ENCODE measurements around the gene BMPR1B. TPM values are rescaled to one million over a fixed set of nuclear protein-coding genes. Genes with fewer than 3 reads are reported as not detected.

Gene BMPR1B
- total RNA-seq, 4 donors from 2014 or later: 0.17 to 0.88 (median 0.35) TPM

DNA sequence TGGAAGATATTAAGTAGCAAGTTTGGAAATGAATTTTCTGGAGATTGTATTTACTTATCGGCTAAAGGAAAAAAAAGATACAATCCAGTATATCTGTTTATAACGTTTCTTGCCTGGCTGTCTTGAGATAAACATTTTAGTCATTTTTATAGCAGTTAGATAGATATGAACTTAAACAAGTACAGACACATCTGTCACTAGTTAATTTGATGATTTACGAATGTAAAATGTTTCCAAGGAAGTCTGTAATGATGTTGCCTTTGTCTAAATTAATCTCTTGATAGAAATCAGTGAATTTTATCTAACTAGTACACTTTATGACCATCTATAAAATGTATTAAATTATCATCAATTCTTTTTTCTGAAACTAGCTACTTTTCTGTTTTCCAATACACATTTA lies 5.7 kb downstream of the BMPR1B start:
- TF ChIP-seq, protein P1, sequence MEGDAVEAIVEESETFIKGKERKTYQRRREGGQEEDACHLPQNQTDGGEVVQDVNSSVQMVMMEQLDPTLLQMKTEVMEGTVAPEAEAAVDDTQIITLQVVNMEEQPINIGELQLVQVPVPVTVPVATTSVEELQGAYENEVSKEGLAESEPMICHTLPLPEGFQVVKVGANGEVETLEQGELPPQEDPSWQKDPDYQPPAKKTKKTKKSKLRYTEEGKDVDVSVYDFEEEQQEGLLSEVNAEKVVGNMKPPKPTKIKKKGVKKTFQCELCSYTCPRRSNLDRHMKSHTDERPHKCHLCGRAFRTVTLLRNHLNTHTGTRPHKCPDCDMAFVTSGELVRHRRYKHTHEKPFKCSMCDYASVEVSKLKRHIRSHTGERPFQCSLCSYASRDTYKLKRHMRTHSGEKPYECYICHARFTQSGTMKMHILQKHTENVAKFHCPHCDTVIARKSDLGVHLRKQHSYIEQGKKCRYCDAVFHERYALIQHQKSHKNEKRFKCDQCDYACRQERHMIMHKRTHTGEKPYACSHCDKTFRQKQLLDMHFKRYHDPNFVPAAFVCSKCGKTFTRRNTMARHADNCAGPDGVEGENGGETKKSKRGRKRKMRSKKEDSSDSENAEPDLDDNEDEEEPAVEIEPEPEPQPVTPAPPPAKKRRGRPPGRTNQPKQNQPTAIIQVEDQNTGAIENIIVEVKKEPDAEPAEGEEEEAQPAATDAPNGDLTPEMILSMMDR (IDR thresholded peaks at IDR 0.05; ENCODE audit: low read depth): no peak

DNA sequence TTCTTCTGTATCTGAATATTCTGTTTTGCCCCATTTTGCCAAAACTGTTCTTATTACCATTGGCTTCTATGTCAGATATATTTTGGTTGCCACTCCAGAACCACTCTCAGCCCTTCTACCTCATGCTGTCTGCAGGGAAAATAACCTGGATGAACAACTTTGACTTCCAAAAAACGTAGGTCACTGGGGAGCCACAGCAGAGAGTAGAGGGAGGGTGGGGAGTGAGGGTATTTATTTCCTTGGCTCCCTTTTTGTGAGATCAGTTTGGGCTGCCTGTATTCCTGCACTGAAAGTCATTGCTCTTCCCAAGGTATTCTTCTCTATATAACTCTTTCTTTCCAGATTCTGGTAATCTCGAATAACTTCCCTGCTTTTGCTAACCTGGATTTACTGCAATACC lies 6.3 kb downstream of the BMPR1B start:
- TF ChIP-seq, protein P1 (IDR thresholded peaks at IDR 0.05; ENCODE audit: low read depth): no peak

DNA sequence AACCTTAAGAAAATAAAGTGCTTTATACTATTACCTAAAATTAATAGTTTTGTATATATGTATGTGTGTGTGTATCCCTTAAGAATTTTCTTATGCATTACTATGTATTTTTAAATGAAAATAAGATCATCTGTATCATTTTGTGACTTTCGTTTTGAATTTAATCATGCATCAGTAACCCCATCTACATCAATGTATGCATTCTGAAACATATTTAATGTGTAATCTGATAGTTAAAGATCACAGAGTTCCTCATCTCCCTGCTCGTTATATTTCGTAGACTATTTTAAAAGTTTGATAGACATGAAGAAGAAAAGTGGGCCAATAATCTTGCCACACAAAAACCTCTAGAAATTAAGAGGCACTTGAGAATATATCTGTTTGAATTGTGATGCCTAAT lies 7.4 kb downstream of the BMPR1B start:
- TF ChIP-seq, protein P1 (IDR thresholded peaks at IDR 0.05; ENCODE audit: low read depth): no peak

DNA sequence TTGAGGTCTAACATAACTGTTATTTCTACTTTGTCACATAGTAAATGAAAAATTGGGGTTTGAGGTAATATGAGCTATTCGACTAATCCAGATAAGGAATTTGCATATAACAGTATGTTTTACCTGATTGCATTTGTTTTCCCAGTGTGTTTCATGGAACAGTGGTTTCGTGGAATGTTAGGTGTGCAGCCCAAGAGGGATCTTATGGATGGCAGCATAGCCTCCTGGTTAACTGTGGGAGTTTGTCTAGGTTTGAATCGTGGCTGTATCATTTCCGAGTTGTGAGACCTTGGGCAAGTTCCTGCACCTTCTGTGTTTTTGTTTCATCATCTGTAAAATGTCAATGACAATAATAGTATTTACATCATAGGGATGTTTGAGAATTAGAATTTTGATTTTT lies 7.9 kb downstream of the BMPR1B start:
- TF ChIP-seq, protein P1 (IDR thresholded peaks at IDR 0.05; ENCODE audit: low read depth): no peak

DNA sequence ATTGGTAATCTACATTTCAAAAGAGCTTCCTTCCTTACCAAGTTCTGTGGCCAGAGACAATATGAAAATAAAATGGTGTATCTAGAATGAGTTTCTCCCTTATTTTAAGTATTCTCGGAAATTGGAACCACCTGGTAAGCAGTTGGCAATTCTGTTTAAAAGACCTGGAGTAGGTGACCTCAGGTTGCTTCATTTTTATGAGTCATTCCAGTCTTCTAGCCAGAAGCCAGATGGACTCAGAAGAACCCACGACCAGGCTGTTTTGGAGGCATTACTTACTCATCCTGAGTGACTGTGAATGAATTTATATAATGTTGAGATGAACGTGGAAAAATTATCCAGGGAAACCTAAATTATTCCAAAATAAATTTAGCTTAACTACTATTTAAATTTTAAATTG lies 9.1 kb downstream of the BMPR1B start:
- TF ChIP-seq, protein P1 (IDR thresholded peaks at IDR 0.05; ENCODE audit: low read depth): no peak

DNA sequence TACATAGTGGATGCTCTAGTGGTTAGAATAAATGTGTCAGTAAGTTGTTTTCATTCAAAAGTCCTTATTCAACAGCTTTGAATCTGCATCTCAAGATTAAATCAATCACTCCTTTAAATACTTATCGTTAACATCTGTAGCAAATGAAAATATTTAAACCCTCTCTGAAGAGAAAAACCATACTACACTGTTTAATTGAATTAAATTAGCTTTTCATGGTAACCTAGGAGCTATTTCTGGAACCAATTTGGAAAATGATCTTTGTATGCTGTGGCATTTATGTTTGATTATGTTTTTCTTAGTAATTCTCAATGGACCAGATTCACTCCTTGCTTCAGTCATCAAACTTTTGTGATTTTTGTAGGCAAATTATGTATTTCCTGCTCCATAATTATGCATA lies 9.7 kb downstream of the BMPR1B start:
- TF ChIP-seq, protein P1 (IDR thresholded peaks at IDR 0.05; ENCODE audit: low read depth): no peak

DNA sequence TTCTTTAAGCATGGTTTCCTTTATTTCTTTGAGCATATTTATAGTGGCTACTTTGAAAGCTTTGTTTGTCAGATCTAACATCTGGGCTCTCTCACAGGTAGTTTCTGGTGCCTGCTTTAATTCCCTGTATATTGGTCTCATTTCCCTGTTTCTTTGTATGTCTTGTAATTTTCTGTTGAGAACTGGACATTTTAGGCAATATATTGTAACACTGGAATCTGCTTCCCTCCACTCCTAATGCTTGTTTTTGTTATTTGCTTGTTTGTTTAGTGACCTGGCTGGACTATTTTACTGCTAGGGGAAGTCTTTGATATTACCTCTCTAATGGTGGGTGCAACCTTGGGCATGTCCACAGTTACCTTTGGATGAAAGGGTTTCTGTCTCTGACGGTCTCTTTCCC lies 25.0 kb downstream of the BMPR1B start:
- TF ChIP-seq, protein P1 (IDR thresholded peaks at IDR 0.05; ENCODE audit: low read depth): no peak

All from subcutaneous adipose tissue (tissue), 4 donors.